Measurements from ENCODE around the gene ZSCAN2. TPM values are rescaled to one million over a fixed set of nuclear protein-coding genes. Genes with fewer than 3 reads are reported as not detected.
A peak's percentile ranks its signal among the peaks of the same experiment; 100 is the strongest.

ZSCAN2 gene
- total and polyA plus RNA-seq, 10 of the 15 experiments (the other 5 are each of a cell fraction or from before 2014, with no cell fraction given), result 2.7 to 13.2 (median 8.6) TPM

DNA sequence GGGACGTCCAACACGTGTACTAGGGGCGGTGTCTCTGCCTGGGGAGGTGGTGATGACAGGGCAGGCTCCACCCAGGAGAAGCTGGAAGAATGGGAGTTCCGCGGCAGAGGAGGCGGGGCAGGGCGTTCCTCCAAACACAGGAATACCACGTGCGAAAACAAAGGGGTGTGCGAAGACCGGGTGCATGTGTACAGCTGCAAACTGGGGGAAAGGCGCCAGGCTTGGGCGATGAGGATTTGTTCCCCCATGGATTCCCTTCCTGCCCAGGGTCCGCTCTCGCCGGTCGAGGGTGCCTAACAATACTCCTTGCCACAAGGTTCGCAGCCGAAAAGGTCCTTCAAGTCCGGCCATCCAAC, 500 bp upstream of the ZSCAN2 start:
- no peak for FAIRE-seq
- no peaks in the 10 kb centered on the region; the same call in 2 of the 3 replicates for H3K9me3 ChIP-seq (replicated peaks; ENCODE audit: control insufficient read depth, insufficient read depth, low read length)
- in situ Hi-C loops (cut with MboI), result no loop called here
- WGBS (ENCODE audit: insufficient coverage, insufficient replicate concordance, low lambda C conversion rate, missing lambda C conversion rate), result 6% methylated on average over 20 of the region's 20 CpGs
- H3K4me2 ChIP-seq (ENCODE audit: control insufficient read depth, insufficient read depth), result peak overlapping the region; percentile 81
- CTCF ChIA-PET, result interaction anchor here (2.0 to 5.3 kb wide), 4 partner anchors 53 to 278 kb away, joined by 6 to 52 read pairs (median 26); partner anchors contain the start of genes NMB and WDR73
- peak overlapping the region; percentile 96 for H2AFZ ChIP-seq (ENCODE audit: control insufficient read depth, low read depth, low read length)
- H3K4me3 ChIP-seq, result peak overlapping the region; percentile 90
- RAD21 ChIA-PET (ENCODE audit: unreplicated experiment), result interaction anchor here (0.6 to 2.5 kb wide), 4 partner anchors 76 to 326 kb away, joined by 3 to 12 read pairs (median 4); no protein-coding TSS in a partner anchor
- BruUV-seq (replicated peaks), result no TSS peak
- H3K36me3 ChIP-seq (ENCODE audit: control insufficient read depth in 2 of 2, insufficient read depth in 2 of 2, low read length in 1 of 2), result peaks cover 0 to 5% of the 10 kb centered on the region in 2 experiments; a peak in 1 of 4 replicates
- intact Hi-C loops (cut with micrococcal nuclease; ENCODE audit: unreplicated experiment), result loop anchor here (5.0 kb wide), 2 partner anchors 52 to 152 kb away; partner anchors contain the start of gene WDR73
- H3K27ac ChIP-seq (ENCODE audit: control insufficient read depth, insufficient read depth), result no peak overlapping the region
- H3K79me2 ChIP-seq (ENCODE audit: control insufficient read depth, insufficient read depth, low read length), result peaks cover 1% of the 10 kb centered on the region; the same call in 1 of the 2 replicates
- POLR2A ChIA-PET, result interaction anchor here (1.8 kb wide), 1 partner anchor 31 kb away, joined by 6 read pairs; no protein-coding TSS in a partner anchor
- SMC1A ChIA-PET (ENCODE audit: uncharacterized antibody, unreplicated experiment), result interaction anchor here (1.0 to 2.4 kb wide), 2 partner anchors 31 to 40 kb away, joined by 3 to 7 read pairs; no protein-coding TSS in a partner anchor
- peak; percentile 24 for ATAC-seq
- H3K27me3 ChIP-seq (replicated peaks in 1 of 2; ENCODE audit: control insufficient read depth in 2 of 2, insufficient read depth in 2 of 2, low read length in 1 of 2), result no peaks in the 10 kb centered on the region
- DNase-seq (ENCODE audit: low read depth, low spot score), result no peak
- peaks cover 36% of the 10 kb centered on the region for H3K4me1 ChIP-seq (ENCODE audit: control insufficient read depth, insufficient read depth, low read length)
- H4K20me1 ChIP-seq (ENCODE audit: control insufficient read depth, insufficient read depth), result no peaks in the 10 kb centered on the region
- H3K9ac ChIP-seq (ENCODE audit: control insufficient read depth, insufficient read depth, low read length), result peak overlapping the region; percentile 33; the same call in 1 of the 2 replicates
- TF ChIP-seq EED (IDR thresholded peaks at IDR 0.05; ENCODE audit: low read depth) (0 out of 2 replicates have a peak, but pooled peaks have one; percentile 2), BHLHE40 (IDR thresholded peaks at IDR 0.05; ENCODE audit: borderline replicate concordance in 1 of 2, low read depth in 2 of 2, low read length in 1 of 2) (peak in 1 of 2 experiments; percentile 34; a peak in 1 of 4 replicates), NKRF (conservative IDR thresholded peaks at IDR 0.05) (peak; percentile 86), TARDBP (IDR thresholded peaks at IDR 0.05; ENCODE audit: borderline replicate concordance) (no peak), ZNF687 (IDR thresholded peaks at IDR 0.05) (peak; percentile 33; the same call in 1 of the 2 replicates), IRF5 (IDR thresholded peaks at IDR 0.05; ENCODE audit: borderline replicate concordance) (no peak), FOXK2 (IDR thresholded peaks at IDR 0.05) (peak; percentile 54), BRCA1 (IDR thresholded peaks at IDR 0.05; ENCODE audit: low read depth, low read length) (no peak), E2F4 (IDR thresholded peaks at IDR 0.05; ENCODE audit: low read depth, low read length) (no peak), SIN3A (IDR thresholded peaks at IDR 0.05; ENCODE audit: low read depth, low read length) (peak; percentile 22; the same call in 1 of the 2 replicates)
- TF ChIP-seq, protein P1, sequence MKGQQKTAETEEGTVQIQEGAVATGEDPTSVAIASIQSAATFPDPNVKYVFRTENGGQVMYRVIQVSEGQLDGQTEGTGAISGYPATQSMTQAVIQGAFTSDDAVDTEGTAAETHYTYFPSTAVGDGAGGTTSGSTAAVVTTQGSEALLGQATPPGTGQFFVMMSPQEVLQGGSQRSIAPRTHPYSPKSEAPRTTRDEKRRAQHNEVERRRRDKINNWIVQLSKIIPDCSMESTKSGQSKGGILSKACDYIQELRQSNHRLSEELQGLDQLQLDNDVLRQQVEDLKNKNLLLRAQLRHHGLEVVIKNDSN (IDR thresholded peaks at IDR 0.05; ENCODE audit: borderline replicate concordance, extremely low read length, insufficient read depth, low read depth, low read length), result peak; percentile 48
- TF ChIP-seq, protein P2, sequence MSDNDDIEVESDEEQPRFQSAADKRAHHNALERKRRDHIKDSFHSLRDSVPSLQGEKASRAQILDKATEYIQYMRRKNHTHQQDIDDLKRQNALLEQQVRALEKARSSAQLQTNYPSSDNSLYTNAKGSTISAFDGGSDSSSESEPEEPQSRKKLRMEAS (IDR thresholded peaks at IDR 0.05; ENCODE audit: low read depth, low read length), result peak; percentile 51; the same call in 1 of the 2 replicates

All from GM12878 (cell line).